ENCODE measurements around the gene XIRP1.

DNA sequence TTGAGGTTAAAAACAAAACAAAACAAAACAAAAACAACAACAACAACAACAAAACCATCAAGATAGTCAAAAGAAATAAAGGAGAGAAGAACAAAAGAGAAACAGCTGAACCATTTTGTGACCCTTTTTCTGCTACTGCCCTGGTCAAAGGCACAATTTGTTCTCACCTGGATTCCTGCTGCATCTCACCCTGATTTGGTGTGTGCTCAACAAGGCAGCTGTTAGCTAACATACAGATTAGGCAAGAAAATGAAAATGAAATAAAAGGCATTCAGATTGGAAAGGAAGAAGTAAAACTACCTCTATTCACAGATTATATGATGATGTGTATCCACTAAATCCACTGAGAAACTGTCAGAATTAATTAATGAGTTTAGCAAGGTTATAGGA, 28.7 kb upstream of the XIRP1 start:
- TF ChIP-seq, protein P1, sequence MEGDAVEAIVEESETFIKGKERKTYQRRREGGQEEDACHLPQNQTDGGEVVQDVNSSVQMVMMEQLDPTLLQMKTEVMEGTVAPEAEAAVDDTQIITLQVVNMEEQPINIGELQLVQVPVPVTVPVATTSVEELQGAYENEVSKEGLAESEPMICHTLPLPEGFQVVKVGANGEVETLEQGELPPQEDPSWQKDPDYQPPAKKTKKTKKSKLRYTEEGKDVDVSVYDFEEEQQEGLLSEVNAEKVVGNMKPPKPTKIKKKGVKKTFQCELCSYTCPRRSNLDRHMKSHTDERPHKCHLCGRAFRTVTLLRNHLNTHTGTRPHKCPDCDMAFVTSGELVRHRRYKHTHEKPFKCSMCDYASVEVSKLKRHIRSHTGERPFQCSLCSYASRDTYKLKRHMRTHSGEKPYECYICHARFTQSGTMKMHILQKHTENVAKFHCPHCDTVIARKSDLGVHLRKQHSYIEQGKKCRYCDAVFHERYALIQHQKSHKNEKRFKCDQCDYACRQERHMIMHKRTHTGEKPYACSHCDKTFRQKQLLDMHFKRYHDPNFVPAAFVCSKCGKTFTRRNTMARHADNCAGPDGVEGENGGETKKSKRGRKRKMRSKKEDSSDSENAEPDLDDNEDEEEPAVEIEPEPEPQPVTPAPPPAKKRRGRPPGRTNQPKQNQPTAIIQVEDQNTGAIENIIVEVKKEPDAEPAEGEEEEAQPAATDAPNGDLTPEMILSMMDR (conservative IDR thresholded peaks at IDR 0.05; ENCODE audit: low read length), result no peak
- no peak for TF ChIP-seq EZH2phosphoT487 (IDR thresholded peaks at IDR 0.05; ENCODE audit: borderline replicate concordance)

Data from Loucy (cell line).